ENCODE data around the gene STAP1.

GRCh38 chr4:67521506-67521905 lies 37.0 kb upstream of the STAP1 start:
- TF ChIP-seq TEAD4 (IDR thresholded peaks at IDR 0.05) (no peak), REST (IDR thresholded peaks at IDR 0.05; ENCODE audit: low read depth) (no peak), TCF12 (IDR thresholded peaks at IDR 0.05; ENCODE audit: low read depth) (no peak), MAX (IDR thresholded peaks at IDR 0.05) (no peak), RAD21 (IDR thresholded peaks at IDR 0.05; ENCODE audit: low read depth) (no peak), EGR1 (IDR thresholded peaks at IDR 0.05) (no peak), EP300 (IDR thresholded peaks at IDR 0.05; ENCODE audit: borderline replicate concordance) (no peak), USF1 (IDR thresholded peaks at IDR 0.05) (no peak), CEBPB (IDR thresholded peaks at IDR 0.05) (no peak), YY1 (IDR thresholded peaks at IDR 0.05; ENCODE audit: low read depth) (no peak), CREB1 (IDR thresholded peaks at IDR 0.05; ENCODE audit: low read depth) (no peak)

All from Ishikawa (cell line).